Measurements from ENCODE around the gene HERPUD2.
"Not testable (repeated sequence)": the region's sequence is repeated elsewhere in the genome, so short reads cannot be mapped to it uniquely, and the experiment has no call there.

Gene HERPUD2

GRCh38 chr7:35695987-35696386 is 1.1 kb upstream of the HERPUD2 start:
- Histone ChIP-seq H3K9me3 (ENCODE audit: control insufficient read depth, low read depth, low read length) (no peaks in the 10 kb centered on the region), H3K9ac (ENCODE audit: low read length) (peak overlapping the region; percentile 91), H3K36me3 (ENCODE audit: control insufficient read depth, low read depth, low read length) (no peaks in the 10 kb centered on the region), H3K27ac (ENCODE audit: low read length) (no peak overlapping the region), H3K27me3 (ENCODE audit: control insufficient read depth, insufficient read depth, low read length) (peaks cover 4% of the 10 kb centered on the region), H3K4me3 (ENCODE audit: low read length) (peak overlapping the region; percentile 98), H3K4me1 (ENCODE audit: control insufficient read depth, low read depth, low read length) (peaks cover 12% of the 10 kb centered on the region)

- Histone ChIP-seq H3K27ac (ENCODE audit: low read length) (peak overlapping the region; percentile 81), H3K9ac (ENCODE audit: low read length) (peak overlapping the region; percentile 91), H3K4me3 (ENCODE audit: low read length) (peak overlapping the region; percentile 98), H3K9me3 (ENCODE audit: control insufficient read depth, low read depth, low read length) (no peaks in the 10 kb centered on the region), H3K27me3 (ENCODE audit: control insufficient read depth, insufficient read depth, low read length) (peaks cover 4% of the 10 kb centered on the region), H3K4me1 (ENCODE audit: control insufficient read depth, low read depth, low read length) (peaks cover 12% of the 10 kb centered on the region), H3K36me3 (ENCODE audit: control insufficient read depth, low read depth, low read length) (no peaks in the 10 kb centered on the region)
Measured at GRCh38 chr7:35695473-35695850, 527 bp upstream of the HERPUD2 start.

- Histone ChIP-seq H3K36me3 (ENCODE audit: control insufficient read depth, low read depth, low read length) (no peaks in the 10 kb centered on the region), H3K27me3 (ENCODE audit: control insufficient read depth, insufficient read depth, low read length) (peaks cover 4% of the 10 kb centered on the region), H3K27ac (ENCODE audit: low read length) (no peak overlapping the region), H3K4me1 (ENCODE audit: control insufficient read depth, low read depth, low read length) (peaks cover 12% of the 10 kb centered on the region), H3K9ac (ENCODE audit: low read length) (peak overlapping the region; percentile 91), H3K9me3 (ENCODE audit: control insufficient read depth, low read depth, low read length) (no peaks in the 10 kb centered on the region), H3K4me3 (ENCODE audit: low read length) (peak overlapping the region; percentile 98)
Measured at GRCh38 chr7:35694161-35694783, 663 bp downstream of the HERPUD2 start.

- no peak overlapping the region for H3K9ac ChIP-seq (ENCODE audit: low read length)
- H3K4me1 ChIP-seq (ENCODE audit: control insufficient read depth, low read depth, low read length): peaks cover 12% of the 10 kb centered on the region
- H3K27ac ChIP-seq (ENCODE audit: low read length): no peak overlapping the region
- peaks cover 4% of the 10 kb centered on the region for H3K27me3 ChIP-seq (ENCODE audit: control insufficient read depth, insufficient read depth, low read length)
- no peaks in the 10 kb centered on the region for H3K9me3 ChIP-seq (ENCODE audit: control insufficient read depth, low read depth, low read length)
- H3K4me3 ChIP-seq (ENCODE audit: low read length): no peak overlapping the region
- no peaks in the 10 kb centered on the region for H3K36me3 ChIP-seq (ENCODE audit: control insufficient read depth, low read depth, low read length)
Measured at GRCh38 chr7:35691827-35692307, 3.1 kb downstream of the HERPUD2 start.

- H3K27me3 ChIP-seq (ENCODE audit: control insufficient read depth, insufficient read depth, low read length): peaks cover 4% of the 10 kb centered on the region
- no peaks in the 10 kb centered on the region for H3K9me3 ChIP-seq (ENCODE audit: control insufficient read depth, low read depth, low read length)
- no peak overlapping the region for H3K9ac ChIP-seq (ENCODE audit: low read length)
- H3K27ac ChIP-seq (ENCODE audit: low read length): no peak overlapping the region
- H3K4me1 ChIP-seq (ENCODE audit: control insufficient read depth, low read depth, low read length): peaks cover 12% of the 10 kb centered on the region
- H3K4me3 ChIP-seq (ENCODE audit: low read length): no peak overlapping the region
- no peaks in the 10 kb centered on the region for H3K36me3 ChIP-seq (ENCODE audit: control insufficient read depth, low read depth, low read length)
Measured at GRCh38 chr7:35691366-35691765, 3.6 kb downstream of the HERPUD2 start.

- not testable (repeated sequence) for H3K9ac ChIP-seq (ENCODE audit: low read length)
Measured at GRCh38 chr7:35690614-35691013, 4.3 kb downstream of the HERPUD2 start.

GRCh38 chr7:35685781-35686180 is 9.2 kb downstream of the HERPUD2 start:
- H3K4me3 ChIP-seq (ENCODE audit: low read length): no peak overlapping the region
- no peak overlapping the region for H3K27ac ChIP-seq (ENCODE audit: low read length)
- no peaks in the 10 kb centered on the region for H3K27me3 ChIP-seq (ENCODE audit: control insufficient read depth, insufficient read depth, low read length)
- H3K9me3 ChIP-seq (ENCODE audit: control insufficient read depth, low read depth, low read length): no peaks in the 10 kb centered on the region
- no peaks in the 10 kb centered on the region for H3K36me3 ChIP-seq (ENCODE audit: control insufficient read depth, low read depth, low read length)
- no peak overlapping the region for H3K9ac ChIP-seq (ENCODE audit: low read length)
- peaks cover under 1% of the 10 kb centered on the region for H3K4me1 ChIP-seq (ENCODE audit: control insufficient read depth, low read depth, low read length)

More at GRCh38 chr7:35690614-35691013, 4.3 kb downstream of the HERPUD2 start:
- not testable (repeated sequence) for H3K4me3 ChIP-seq (ENCODE audit: low read length); H3K9me3 ChIP-seq (ENCODE audit: control insufficient read depth, low read depth, low read length); H3K27me3 ChIP-seq (ENCODE audit: control insufficient read depth, insufficient read depth, low read length); H3K36me3 ChIP-seq (ENCODE audit: control insufficient read depth, low read depth, low read length); H3K27ac ChIP-seq (ENCODE audit: low read length); H3K4me1 ChIP-seq (ENCODE audit: control insufficient read depth, low read depth, low read length)

- Histone ChIP-seq H3K4me1 (ENCODE audit: control insufficient read depth, low read depth, low read length) (peaks cover 6% of the 10 kb centered on the region), H3K4me3 (ENCODE audit: low read length) (no peak overlapping the region), H3K9me3 (ENCODE audit: control insufficient read depth, low read depth, low read length) (no peaks in the 10 kb centered on the region), H3K27me3 (ENCODE audit: control insufficient read depth, insufficient read depth, low read length) (no peaks in the 10 kb centered on the region), H3K36me3 (ENCODE audit: control insufficient read depth, low read depth, low read length) (no peaks in the 10 kb centered on the region), H3K9ac (ENCODE audit: low read length) (no peak overlapping the region), H3K27ac (ENCODE audit: low read length) (no peak overlapping the region)
Measured at GRCh38 chr7:35681231-35682029, 13.5 kb downstream of the HERPUD2 start.

GRCh38 chr7:35680403-35681013 is 14.4 kb downstream of the HERPUD2 start:
- peaks cover 6% of the 10 kb centered on the region for H3K4me1 ChIP-seq (ENCODE audit: control insufficient read depth, low read depth, low read length)
- H3K27me3 ChIP-seq (ENCODE audit: control insufficient read depth, insufficient read depth, low read length): no peaks in the 10 kb centered on the region
- H3K27ac ChIP-seq (ENCODE audit: low read length): no peak overlapping the region
- H3K9me3 ChIP-seq (ENCODE audit: control insufficient read depth, low read depth, low read length): no peaks in the 10 kb centered on the region
- no peaks in the 10 kb centered on the region for H3K36me3 ChIP-seq (ENCODE audit: control insufficient read depth, low read depth, low read length)
- H3K4me3 ChIP-seq (ENCODE audit: low read length): no peak overlapping the region
- no peak overlapping the region for H3K9ac ChIP-seq (ENCODE audit: low read length)

- Histone ChIP-seq H3K27me3 (ENCODE audit: control insufficient read depth, insufficient read depth, low read length) (no peaks in the 10 kb centered on the region), H3K9me3 (ENCODE audit: control insufficient read depth, low read depth, low read length) (no peaks in the 10 kb centered on the region), H3K9ac (ENCODE audit: low read length) (no peak overlapping the region), H3K4me1 (ENCODE audit: control insufficient read depth, low read depth, low read length) (peaks cover 13% of the 10 kb centered on the region), H3K36me3 (ENCODE audit: control insufficient read depth, low read depth, low read length) (no peaks in the 10 kb centered on the region), H3K4me3 (ENCODE audit: low read length) (no peak overlapping the region), H3K27ac (ENCODE audit: low read length) (no peak overlapping the region)
Measured at GRCh38 chr7:35677582-35678356, 17.2 kb downstream of the HERPUD2 start.

- no peak overlapping the region for H3K4me3 ChIP-seq (ENCODE audit: low read length)
- no peaks in the 10 kb centered on the region for H3K27me3 ChIP-seq (ENCODE audit: control insufficient read depth, insufficient read depth, low read length)
- H3K9me3 ChIP-seq (ENCODE audit: control insufficient read depth, low read depth, low read length): no peaks in the 10 kb centered on the region
- H3K9ac ChIP-seq (ENCODE audit: low read length): no peak overlapping the region
- H3K27ac ChIP-seq (ENCODE audit: low read length): no peak overlapping the region
- peaks cover 23% of the 10 kb centered on the region for H3K4me1 ChIP-seq (ENCODE audit: control insufficient read depth, low read depth, low read length)
- no peaks in the 10 kb centered on the region for H3K36me3 ChIP-seq (ENCODE audit: control insufficient read depth, low read depth, low read length)
Measured at GRCh38 chr7:35676211-35676610, 18.7 kb downstream of the HERPUD2 start.
